SK-N-SH (cell line): Measurements from ENCODE around the gene PLIN1. TPM values are rescaled to one million over a fixed set of nuclear protein-coding genes. Genes with fewer than 3 reads are reported as not detected.

Experiments used
- CTCF ChIA-PET: fragments of 300-600, 350-600 bp; formaldehyde crosslinking; extraction: SDS; loops from one replicate; lab custom pipeline; 2021; lab: Yijun Ruan, JAX
- POLR2A ChIA-PET: fragments of 350-600 bp; sonication (Branson Sonifier 250); formaldehyde crosslinking; extraction: SDS; loops from one replicate; lab custom pipeline; 2020; ENCODE audit warnings: antibody characterized with exemption, inconsistent platforms; lab: Yijun Ruan, JAX
- DNase-seq: peaks from one replicate; pipeline ENCODE4 v3.0.0; 2012
- H2AFZ ChIP-seq: fragments of 200-600 bp; sonication (generic); 2 replicates; pipeline ENCODE4 v1.8.1; 2016; ENCODE audit warnings: antibody characterized with exemption, mild to moderate bottlenecking, low read depth
- H3F3A ChIP-seq: fragments of 200-600 bp; sonication (generic); replicated peaks from 2 replicates; pipeline ENCODE3; 2016; ENCODE audit warnings: antibody characterized with exemption, mild to moderate bottlenecking; ENCODE audit not compliant: insufficient read depth
- H3K27ac ChIP-seq, 2 experiments: fragments of 200-500 bp in 1 of 2; fragments of 200-600 bp in 1 of 2; sonication (Bioruptor generic) in 1 of 2; sonication (generic), shearing (Covaris generic) in 1 of 2; 2 replicates each; pipeline versions ENCODE4 v1.5.1 to v1.6.1; 2014 to 2016; ENCODE audit warnings: low read depth in 2 of 2, inconsistent platforms in 1 of 2, low read length in 1 of 2, mild to moderate bottlenecking in 1 of 2, mixed read lengths in 1 of 2
- H3K27me3 ChIP-seq: fragments of 200-600 bp; sonication (generic), shearing (Covaris generic); 2 replicates; pipeline ENCODE4 v1.6.1; 2016; ENCODE audit warnings: mixed run types; ENCODE audit not compliant: insufficient read depth
- H3K36me3 ChIP-seq, 2 experiments: fragments of 200-500 bp in 1 of 2; fragments of 200-600 bp in 1 of 2; sonication (Bioruptor generic) in 1 of 2; sonication (generic) in 1 of 2; replicated peaks in 1 of 2; 2 replicates each; pipeline versions ENCODE3 to v1.5.1; 2014 to 2016; ENCODE audit warnings: low read length in 1 of 2, mild to moderate bottlenecking in 1 of 2; ENCODE audit not compliant: insufficient read depth in 2 of 2, control insufficient read depth in 1 of 2
- H3K4me1 ChIP-seq, 2 experiments: fragments of 200-500 bp in 1 of 2; fragments of 200-600 bp in 1 of 2; sonication (Bioruptor generic) in 1 of 2; sonication (generic), shearing (Covaris generic) in 1 of 2; 2 replicates each; pipeline versions ENCODE4 v1.5.1 to v1.6.1; 2014 to 2016; ENCODE audit warnings: low read depth in 1 of 2, low read length in 1 of 2, mixed run types in 1 of 2; ENCODE audit not compliant: insufficient read depth in 2 of 2, control insufficient read depth in 1 of 2
- H3K4me2 ChIP-seq: fragments of 200-600 bp; sonication (generic), shearing (Covaris generic); 2 replicates; pipeline ENCODE4 v1.6.1; 2017; ENCODE audit warnings: mixed run types
- H3K4me3 ChIP-seq, 2 experiments: fragments of 200-500 bp in 1 of 2; fragments of 200-600 bp in 1 of 2; sonication (Bioruptor generic) in 1 of 2; sonication (generic), shearing (Covaris generic) in 1 of 2; 2 replicates each; pipeline versions ENCODE4 v1.5.1 to v1.8.1; 2014 to 2016; ENCODE audit warnings: low read depth in 2 of 2, inconsistent platforms in 1 of 2, low read length in 1 of 2, mild to moderate bottlenecking in 1 of 2, mixed read lengths in 1 of 2, moderate library complexity in 1 of 2
- H3K79me2 ChIP-seq: fragments of 200-600 bp; sonication (generic); 2 replicates; pipeline ENCODE4 v1.8.1; 2017; ENCODE audit warnings: mild to moderate bottlenecking; ENCODE audit not compliant: insufficient read depth
- H3K9ac ChIP-seq: fragments of 200-600 bp; sonication (generic); 2 replicates; pipeline ENCODE4 v1.6.1; 2017; ENCODE audit warnings: mixed run types
- H3K9me2 ChIP-seq: fragments of 200-600 bp; sonication (generic); 2 replicates; pipeline ENCODE4 v1.6.1; 2017; ENCODE audit warnings: mixed run types
- H3K9me3 ChIP-seq: fragments of 200-600 bp; sonication (generic); 2 replicates; pipeline ENCODE4 v1.6.1; 2017; ENCODE audit warnings: mixed run types, mild to moderate bottlenecking, moderate library complexity
- H4K20me1 ChIP-seq: fragments of 200-600 bp; sonication (generic); 2 replicates; pipeline ENCODE4 v1.6.1; 2017; ENCODE audit warnings: mild to moderate bottlenecking, mixed run types; ENCODE audit not compliant: insufficient read depth
- ELF1 ChIP-seq: IDR thresholded peaks from 2 replicates; pipeline ENCODE4 v1.4.0; 2012
- EP300 ChIP-seq, 2 experiments: IDR thresholded peaks; 2 replicates each; pipeline versions ENCODE4 v1.4.0 to v1.6.1; 2012; ENCODE audit warnings: borderline replicate concordance in 1 of 2, low read depth in 1 of 2, low read length in 1 of 2
- EZH2phosphoT487 ChIP-seq: fragments of 200-600 bp; sonication (generic); IDR thresholded peaks from 2 replicates; pipeline ENCODE4 v1.6.1; 2017; ENCODE audit warnings: low read depth, mixed run types, mild to moderate bottlenecking, antibody characterized with exemption, moderate library complexity, borderline replicate concordance
- FOXJ3 ChIP-seq: sonication (generic); formaldehyde crosslinking; IDR thresholded peaks from 2 replicates; pipeline ENCODE4 v1.5.1; 2020; ENCODE audit warnings: mild to moderate bottlenecking, missing genetic modification reagents
- FOXM1 ChIP-seq: IDR thresholded peaks from 2 replicates; pipeline ENCODE4 v1.4.0; 2012; ENCODE audit warnings: low read depth, mild to moderate bottlenecking
- GABPA ChIP-seq: IDR thresholded peaks from 2 replicates; pipeline ENCODE4 v1.4.0; 2012; ENCODE audit warnings: low read depth, mild to moderate bottlenecking
- GATA2 ChIP-seq: sonication (generic); formaldehyde crosslinking; IDR thresholded peaks from 2 replicates; pipeline ENCODE4 v1.5.0; 2020; ENCODE audit warnings: mild to moderate bottlenecking, missing genetic modification reagents
- JUND ChIP-seq: IDR thresholded peaks from 2 replicates; pipeline ENCODE4 v1.4.0; 2012
- MEF2A ChIP-seq: IDR thresholded peaks from 2 replicates; pipeline ENCODE4 v1.4.0; 2012; ENCODE audit warnings: low read depth, borderline replicate concordance
- MXI1 ChIP-seq: IDR thresholded peaks from 2 replicates; pipeline ENCODE4 v1.6.1; 2012; ENCODE audit warnings: mild to moderate bottlenecking, low read depth, low read length, improper control_type of control experiment
- NRF1 ChIP-seq: IDR thresholded peaks from 2 replicates; pipeline ENCODE4 v1.6.1; 2012; ENCODE audit warnings: low read depth, mild to moderate bottlenecking, low read length
- POLR2AphosphoS5 ChIP-seq: IDR thresholded peaks from 2 replicates; pipeline ENCODE4 v1.6.1; 2012; ENCODE audit warnings: low read depth, low read length
- RFX5 ChIP-seq: IDR thresholded peaks from 2 replicates; pipeline ENCODE4 v1.6.1; 2012; ENCODE audit warnings: mild to moderate bottlenecking, improper control_type of control experiment, low read length
- SIN3A ChIP-seq: IDR thresholded peaks from 2 replicates; pipeline ENCODE4 v1.6.1; 2012; ENCODE audit warnings: low read depth, mild to moderate bottlenecking, low read length, moderate library complexity, borderline replicate concordance
- SMC3 ChIP-seq: IDR thresholded peaks from 2 replicates; pipeline ENCODE4 v1.6.1; 2012; ENCODE audit warnings: low read depth, low read length, improper control_type of control experiment
- TAF1 ChIP-seq: IDR thresholded peaks from 2 replicates; pipeline ENCODE4 v1.6.1; 2012; ENCODE audit warnings: low read depth, mild to moderate bottlenecking, low read length, moderate library complexity, borderline replicate concordance
- TEAD4 ChIP-seq: IDR thresholded peaks from 2 replicates; pipeline ENCODE4 v1.4.0; 2012; ENCODE audit warnings: mild to moderate bottlenecking, borderline replicate concordance; ENCODE audit not compliant: insufficient read depth
- YY1 ChIP-seq: IDR thresholded peaks from 2 replicates; pipeline ENCODE4 v1.4.0; 2012; ENCODE audit warnings: low read depth, mild to moderate bottlenecking
- WGBS: methylation state at CpG from one replicate; pipeline ENCODE4 v1.1.6; 2017; ENCODE audit warnings: low lambda C conversion rate; 5-methylcytosine and 5-hydroxymethylcytosine counted together
- polyA plus RNA-seq, 3 experiments: library from polyadenylated mRNA; depleted of rRNA; stranded (reverse); fragments of >200 nt; gene quantifications; 2 replicates each; pipeline ENCODE4 v1.2.3, GENCODE V29; 2012
- TF ChIP-seq, protein P1 (sequence below): IDR thresholded peaks from 2 replicates; pipeline ENCODE4 v1.6.1; 2012; ENCODE audit warnings: mild to moderate bottlenecking, low read depth, low read length, moderate library complexity
- TF ChIP-seq, protein P2 (sequence below): IDR thresholded peaks from 2 replicates; pipeline ENCODE4 v1.4.0; 2012; ENCODE audit warnings: low read depth
- TF ChIP-seq, protein P3 (sequence below): fragments of 200-600 bp; sonication (generic); IDR thresholded peaks from 2 replicates; pipeline ENCODE4 v1.6.1; 2017; ENCODE audit warnings: antibody characterized with exemption, mild to moderate bottlenecking, moderate library complexity

The PLIN1 gene
- polyA plus RNA-seq, 1 of the 3 experiments (the other 2 are of a cell fraction): 0.08 TPM

DNA sequence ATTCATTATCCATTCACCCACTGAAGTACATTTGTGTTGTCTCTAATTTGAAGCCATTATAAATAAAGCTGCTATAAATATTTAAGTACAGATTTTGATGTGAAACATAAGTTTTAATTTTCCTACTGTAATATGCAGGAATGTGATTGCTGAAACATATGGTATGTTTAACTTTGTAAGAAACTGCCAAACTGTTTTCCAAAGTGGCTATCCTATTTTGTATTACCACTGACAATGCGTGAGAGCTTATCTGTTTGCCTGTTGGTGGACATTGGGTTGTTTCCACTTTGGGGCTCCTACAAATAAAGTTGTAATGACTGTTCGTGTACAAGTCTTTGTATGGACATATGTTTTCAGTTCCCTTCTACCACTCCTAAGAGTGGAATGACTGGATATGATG lies 13.9 kb upstream of the PLIN1 start:
- TF ChIP-seq, protein P1, sequence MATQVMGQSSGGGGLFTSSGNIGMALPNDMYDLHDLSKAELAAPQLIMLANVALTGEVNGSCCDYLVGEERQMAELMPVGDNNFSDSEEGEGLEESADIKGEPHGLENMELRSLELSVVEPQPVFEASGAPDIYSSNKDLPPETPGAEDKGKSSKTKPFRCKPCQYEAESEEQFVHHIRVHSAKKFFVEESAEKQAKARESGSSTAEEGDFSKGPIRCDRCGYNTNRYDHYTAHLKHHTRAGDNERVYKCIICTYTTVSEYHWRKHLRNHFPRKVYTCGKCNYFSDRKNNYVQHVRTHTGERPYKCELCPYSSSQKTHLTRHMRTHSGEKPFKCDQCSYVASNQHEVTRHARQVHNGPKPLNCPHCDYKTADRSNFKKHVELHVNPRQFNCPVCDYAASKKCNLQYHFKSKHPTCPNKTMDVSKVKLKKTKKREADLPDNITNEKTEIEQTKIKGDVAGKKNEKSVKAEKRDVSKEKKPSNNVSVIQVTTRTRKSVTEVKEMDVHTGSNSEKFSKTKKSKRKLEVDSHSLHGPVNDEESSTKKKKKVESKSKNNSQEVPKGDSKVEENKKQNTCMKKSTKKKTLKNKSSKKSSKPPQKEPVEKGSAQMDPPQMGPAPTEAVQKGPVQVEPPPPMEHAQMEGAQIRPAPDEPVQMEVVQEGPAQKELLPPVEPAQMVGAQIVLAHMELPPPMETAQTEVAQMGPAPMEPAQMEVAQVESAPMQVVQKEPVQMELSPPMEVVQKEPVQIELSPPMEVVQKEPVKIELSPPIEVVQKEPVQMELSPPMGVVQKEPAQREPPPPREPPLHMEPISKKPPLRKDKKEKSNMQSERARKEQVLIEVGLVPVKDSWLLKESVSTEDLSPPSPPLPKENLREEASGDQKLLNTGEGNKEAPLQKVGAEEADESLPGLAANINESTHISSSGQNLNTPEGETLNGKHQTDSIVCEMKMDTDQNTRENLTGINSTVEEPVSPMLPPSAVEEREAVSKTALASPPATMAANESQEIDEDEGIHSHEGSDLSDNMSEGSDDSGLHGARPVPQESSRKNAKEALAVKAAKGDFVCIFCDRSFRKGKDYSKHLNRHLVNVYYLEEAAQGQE: no peak
- TF ChIP-seq EZH2phosphoT487 (no peak), JUND (no peak), MEF2A (no peak), FOXJ3 (no peak), SMC3 (no peak), TEAD4 (no peak), FOXM1 (no peak)
- H3K27me3 ChIP-seq: no peaks in the 10 kb centered on the region
- no peak for DNase-seq
- no peak overlapping the region for H3K9ac ChIP-seq
- ChIA-PET POLR2A (no interaction called here), CTCF (no interaction called here)
- no peak overlapping the region for H3K4me3 ChIP-seq
- H3K4me1 ChIP-seq: no peaks in the 10 kb centered on the region; a peak in 2 of 4 replicates
- no peaks in the 10 kb centered on the region for H3K9me3 ChIP-seq
- H3K4me2 ChIP-seq: no peak overlapping the region
- no peaks in the 10 kb centered on the region for H4K20me1 ChIP-seq
- peaks cover 8% of the 10 kb centered on the region; the same call in 1 of the 2 replicates for H3K79me2 ChIP-seq
- H3K9me2 ChIP-seq: no peaks in the 10 kb centered on the region
- no peaks in the 10 kb centered on the region for H3K36me3 ChIP-seq
- 7% methylated on average over 2 of the region's 2 CpGs for WGBS
- H3F3A ChIP-seq: peaks cover 6% of the 10 kb centered on the region
- no peak overlapping the region for H3K27ac ChIP-seq
- H2AFZ ChIP-seq: no peak overlapping the region

DNA sequence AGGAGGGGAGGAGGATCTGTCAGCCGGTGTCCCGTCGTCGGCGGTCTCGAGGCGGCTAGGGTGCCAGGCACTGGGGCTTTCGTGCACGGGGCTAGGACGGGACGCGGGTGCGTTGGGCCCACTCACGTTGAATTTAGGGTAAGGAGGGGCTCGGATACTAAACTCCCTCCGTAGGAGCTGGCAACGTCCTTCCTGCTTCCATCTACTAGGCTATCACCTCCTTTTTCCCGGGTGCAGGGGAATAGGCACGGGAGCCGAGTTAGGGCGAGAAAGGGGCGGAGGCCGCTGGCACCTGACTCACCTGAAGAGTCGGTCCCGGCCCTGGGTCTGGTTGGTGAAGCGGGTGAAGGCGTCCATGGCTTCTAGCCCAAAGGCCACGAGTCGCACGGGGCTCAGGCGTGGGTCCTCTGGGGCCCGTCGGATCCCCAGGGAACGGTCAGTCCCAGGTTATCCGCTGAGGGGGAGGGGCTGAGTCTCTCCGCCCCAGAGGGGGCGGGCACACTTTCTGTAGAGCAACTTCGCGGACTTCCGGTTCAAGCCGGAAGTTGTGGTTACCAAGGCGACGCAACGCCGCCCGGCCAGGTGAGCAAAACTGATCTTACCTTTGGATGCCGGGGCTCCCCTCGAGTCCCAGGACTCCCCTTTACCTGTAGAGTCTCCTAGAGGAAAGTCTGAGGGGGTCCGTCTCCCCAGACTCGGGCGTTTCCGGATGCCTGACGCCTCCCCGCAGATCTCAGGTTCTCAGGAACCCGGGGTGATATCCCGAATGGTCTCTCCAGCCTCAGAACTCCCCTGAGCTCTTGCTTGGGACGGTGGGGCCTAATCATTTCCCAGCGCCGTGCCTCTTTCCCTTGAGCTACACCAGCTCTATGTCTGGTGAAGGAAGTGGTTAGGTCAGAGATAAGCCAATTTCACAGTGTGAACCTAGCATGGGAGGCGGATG lies 11.4 kb upstream of the PLIN1 start, which contains the start of the genes PEX11A and WDR93:
PEX11A (minus strand) TSS at position 479 of the 943 bp plus-strand sequence; CDS start at position 357, 122 bp downstream.
WDR93 (plus strand) TSS at position 536 of the 943 bp plus-strand sequence. CDS start 10,936 bp downstream, outside the sequence.
- TF ChIP-seq FOXM1 (no peak), POLR2AphosphoS5 (no peak), GABPA (peak; percentile 89), TAF1 (no peak), JUND (no peak), SMC3 (no peak), SIN3A (0 out of 2 replicates have a peak, but pooled peaks have one; percentile 23), GATA2 (no peak), YY1 (no peak), RFX5 (0 out of 2 replicates have a peak, but pooled peaks have one; percentile 9), NRF1 (no peak), MXI1 (peak; percentile 81), EP300 (IDR thresholded peaks at IDR 0.05; ENCODE audit: borderline replicate concordance in 1 of 2, low read depth in 1 of 2, low read length in 1 of 2) (no peak), ELF1 (peak; percentile 54), MEF2A (no peak)
- TF ChIP-seq, protein P2, sequence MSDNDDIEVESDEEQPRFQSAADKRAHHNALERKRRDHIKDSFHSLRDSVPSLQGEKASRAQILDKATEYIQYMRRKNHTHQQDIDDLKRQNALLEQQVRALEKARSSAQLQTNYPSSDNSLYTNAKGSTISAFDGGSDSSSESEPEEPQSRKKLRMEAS: 0 out of 2 replicates have a peak, but pooled peaks have one; percentile 47
- TF ChIP-seq, protein P3, sequence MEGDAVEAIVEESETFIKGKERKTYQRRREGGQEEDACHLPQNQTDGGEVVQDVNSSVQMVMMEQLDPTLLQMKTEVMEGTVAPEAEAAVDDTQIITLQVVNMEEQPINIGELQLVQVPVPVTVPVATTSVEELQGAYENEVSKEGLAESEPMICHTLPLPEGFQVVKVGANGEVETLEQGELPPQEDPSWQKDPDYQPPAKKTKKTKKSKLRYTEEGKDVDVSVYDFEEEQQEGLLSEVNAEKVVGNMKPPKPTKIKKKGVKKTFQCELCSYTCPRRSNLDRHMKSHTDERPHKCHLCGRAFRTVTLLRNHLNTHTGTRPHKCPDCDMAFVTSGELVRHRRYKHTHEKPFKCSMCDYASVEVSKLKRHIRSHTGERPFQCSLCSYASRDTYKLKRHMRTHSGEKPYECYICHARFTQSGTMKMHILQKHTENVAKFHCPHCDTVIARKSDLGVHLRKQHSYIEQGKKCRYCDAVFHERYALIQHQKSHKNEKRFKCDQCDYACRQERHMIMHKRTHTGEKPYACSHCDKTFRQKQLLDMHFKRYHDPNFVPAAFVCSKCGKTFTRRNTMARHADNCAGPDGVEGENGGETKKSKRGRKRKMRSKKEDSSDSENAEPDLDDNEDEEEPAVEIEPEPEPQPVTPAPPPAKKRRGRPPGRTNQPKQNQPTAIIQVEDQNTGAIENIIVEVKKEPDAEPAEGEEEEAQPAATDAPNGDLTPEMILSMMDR: no peak
- Histone ChIP-seq H3K9me3 (no peaks in the 10 kb centered on the region), H3K9me2 (no peaks in the 10 kb centered on the region), H4K20me1 (no peaks in the 10 kb centered on the region), H3K4me2 (peak within 1 kb of the TSS; percentile 95), H3F3A (peaks cover 6% of the 10 kb centered on the region), H3K36me3 (peaks cover 0 to 2% of the 10 kb centered on the region in 2 experiments), H3K4me1 (no peaks in the 10 kb centered on the region; a peak in 2 of 4 replicates), H3K79me2 (peaks cover 8% of the 10 kb centered on the region; the same call in 1 of the 2 replicates), H3K27ac (peak within 1 kb of the TSS in 1 of 2 experiments; percentile 25; a peak in 1 of 4 replicates), H3K27me3 (no peaks in the 10 kb centered on the region), H3K4me3 (peak within 1 kb of the TSS; percentile 91 to 95), H3K9ac (peak within 1 kb of the TSS; percentile 65), H2AFZ (peak within 1 kb of the TSS; percentile 98)
- peak; percentile 88 for DNase-seq
- CTCF ChIA-PET: interaction anchor here (1.4 to 4.8 kb wide), 2 partner anchors 18 to 184 kb away, joined by 3 to 29 read pairs; no protein-coding TSS in a partner anchor
- POLR2A ChIA-PET: no interaction called here
- 4% methylated on average over 31 of the region's 60 CpGs for WGBS
